Hindlimb muscle (tissue), 1 donor: Measurements from ENCODE around the gene GTF3C5. TPM values are rescaled to one million over a fixed set of nuclear protein-coding genes. Genes with fewer than 3 reads are reported as not detected.
"Not testable (repeated sequence)": the region's sequence is repeated elsewhere in the genome, so short reads cannot be mapped to it uniquely, and the experiment has no call there.

ENCODE experiments used
- DNase-seq: peaks from one replicate; pipeline ENCODE4 v3.0.0-alpha.2; 2013
- polyA plus RNA-seq: library from polyadenylated mRNA; unstranded; fragments of 120-200 nt; gene quantifications from one replicate; pipeline ENCODE4 v1.2.1, GENCODE V29; 2013; ENCODE audit not compliant: insufficient read length

Gene GTF3C5
- polyA plus RNA-seq, 1 donor, result 58.8 TPM

GRCh38 chr9:133094351-133094750, 63.6 kb downstream of the GTF3C5 start:
- not testable (repeated sequence) for DNase-seq

DNA sequence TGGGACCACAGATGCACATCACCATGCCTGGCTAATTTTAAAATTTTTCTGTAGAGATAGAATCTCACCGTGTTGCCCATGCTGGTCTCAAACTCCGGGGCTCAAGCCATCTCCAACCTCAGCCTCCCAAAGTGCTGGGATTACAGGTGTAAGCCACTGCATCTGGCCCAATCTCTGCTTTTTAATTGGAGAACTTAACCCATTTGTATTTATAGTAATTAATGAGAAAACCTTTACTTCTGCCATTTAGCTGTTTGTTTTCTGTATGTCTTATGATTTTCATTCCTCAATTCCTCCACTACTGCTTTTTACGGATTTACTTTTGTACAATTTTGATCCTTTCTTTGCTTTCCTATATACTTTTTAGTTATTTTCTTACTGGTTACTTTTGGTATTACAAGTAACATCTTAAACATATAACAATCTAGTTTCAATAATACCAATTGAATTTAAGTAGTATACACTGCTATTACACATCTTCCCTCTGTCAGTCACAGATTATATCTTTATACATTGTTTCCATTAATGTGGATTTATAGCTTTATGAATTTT, 64.1 kb downstream of the GTF3C5 start:
- no peak for DNase-seq

DNA sequence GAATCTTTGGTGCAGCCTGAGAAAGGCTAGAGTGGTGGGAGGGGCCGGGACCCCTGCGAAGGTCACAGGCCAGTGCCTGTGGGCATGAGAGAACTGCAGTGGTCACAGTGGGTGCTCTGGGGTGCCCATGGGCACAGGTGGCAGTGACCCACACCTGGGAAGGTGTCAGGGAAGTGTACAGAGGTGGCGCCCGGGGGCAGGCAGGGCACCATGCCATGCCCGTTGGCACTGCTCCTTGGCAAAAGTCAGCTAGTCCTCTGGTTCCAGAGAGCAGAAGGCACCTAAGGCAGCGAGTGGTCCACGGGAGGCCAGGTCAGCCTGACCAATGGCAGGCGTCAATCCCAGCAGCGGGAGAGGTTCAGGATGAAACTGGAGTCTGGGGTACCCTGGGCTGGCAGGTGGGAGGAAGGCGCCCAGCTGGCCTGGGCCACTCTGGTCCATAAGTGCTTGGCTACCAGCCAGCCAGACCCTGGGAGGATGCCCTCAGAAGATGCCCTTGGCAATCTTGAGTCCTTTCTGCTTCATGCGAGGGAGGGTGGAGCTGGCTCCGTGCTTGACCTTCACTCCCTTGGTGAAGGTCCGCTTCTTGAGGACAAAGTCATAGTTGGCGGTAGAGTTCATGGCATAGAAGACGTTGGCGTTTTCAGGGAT, 67.4 kb downstream of the GTF3C5 start:
- no peak for DNase-seq

DNA sequence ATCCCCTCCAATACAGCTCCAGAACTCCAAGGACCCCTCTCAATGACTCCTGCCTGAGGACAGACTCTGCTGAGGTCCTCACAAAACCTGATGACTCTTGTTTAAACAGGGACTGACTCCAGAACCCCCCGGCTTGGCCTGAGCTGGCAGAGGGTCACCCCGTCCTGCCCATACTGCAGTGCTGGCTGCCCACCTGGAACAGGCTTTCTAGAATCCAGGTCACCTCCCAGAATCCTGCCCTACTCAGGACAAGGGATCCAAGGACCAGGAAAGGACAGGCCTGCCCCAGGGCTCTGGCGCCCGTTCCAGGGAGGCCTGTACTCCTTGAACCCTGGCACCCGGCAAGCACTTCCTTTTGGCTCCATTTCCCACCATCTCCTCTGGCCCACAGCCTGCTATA, 68.1 kb downstream of the GTF3C5 start:
- DNase-seq, result no peak

GRCh38 chr9:133099726-133100505, 69.1 kb downstream of the GTF3C5 start:
- no peak for DNase-seq

- DNase-seq, result no peak
These were observed 69.9 kb downstream of the GTF3C5 start for GRCh38 chr9:133100506-133101355.

- no peak for DNase-seq
These were observed 70.8 kb downstream of the GTF3C5 start for GRCh38 chr9:133101356-133102189.

DNA sequence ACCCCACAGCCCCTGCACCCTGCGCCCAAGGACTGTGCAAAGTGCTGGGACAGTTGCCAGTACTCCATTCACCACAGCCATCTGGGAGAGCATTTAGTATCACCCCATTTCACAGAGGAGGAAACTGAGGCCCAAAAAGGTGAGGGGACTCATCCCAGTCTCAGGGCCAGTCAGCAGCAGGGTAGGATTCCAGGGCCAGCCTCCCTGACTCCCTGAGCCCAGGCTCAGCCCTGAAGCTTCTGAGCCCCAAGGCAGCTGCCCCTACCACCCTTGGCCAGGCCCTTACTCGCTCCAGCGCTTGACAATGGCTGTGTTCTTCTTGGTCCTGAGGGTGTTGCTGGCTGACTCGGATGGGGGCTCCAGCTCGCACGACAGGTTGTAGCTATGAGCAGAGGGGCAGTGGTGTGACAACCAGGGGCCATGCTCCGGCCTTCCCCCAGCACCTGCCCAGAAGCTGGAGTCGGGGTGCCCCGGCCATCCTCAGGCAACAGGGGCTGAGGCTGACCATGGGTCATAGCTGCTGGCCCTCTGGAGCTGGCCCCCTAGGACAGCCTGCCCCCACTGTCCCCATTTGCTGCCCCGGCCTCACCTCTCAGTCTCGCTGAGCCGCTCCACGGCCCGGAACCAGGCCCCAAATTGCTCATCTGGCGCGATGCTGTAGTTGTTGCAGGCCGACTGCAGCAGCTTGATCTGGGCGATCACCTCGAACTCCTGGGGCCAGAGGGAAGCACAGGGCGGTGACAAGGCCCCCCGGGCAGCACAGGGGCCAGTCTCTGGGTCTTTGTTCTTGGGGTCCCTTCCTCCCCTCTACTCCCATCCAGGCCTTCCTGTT, 71.6 kb downstream of the GTF3C5 start:
- DNase-seq, result no peak

DNA sequence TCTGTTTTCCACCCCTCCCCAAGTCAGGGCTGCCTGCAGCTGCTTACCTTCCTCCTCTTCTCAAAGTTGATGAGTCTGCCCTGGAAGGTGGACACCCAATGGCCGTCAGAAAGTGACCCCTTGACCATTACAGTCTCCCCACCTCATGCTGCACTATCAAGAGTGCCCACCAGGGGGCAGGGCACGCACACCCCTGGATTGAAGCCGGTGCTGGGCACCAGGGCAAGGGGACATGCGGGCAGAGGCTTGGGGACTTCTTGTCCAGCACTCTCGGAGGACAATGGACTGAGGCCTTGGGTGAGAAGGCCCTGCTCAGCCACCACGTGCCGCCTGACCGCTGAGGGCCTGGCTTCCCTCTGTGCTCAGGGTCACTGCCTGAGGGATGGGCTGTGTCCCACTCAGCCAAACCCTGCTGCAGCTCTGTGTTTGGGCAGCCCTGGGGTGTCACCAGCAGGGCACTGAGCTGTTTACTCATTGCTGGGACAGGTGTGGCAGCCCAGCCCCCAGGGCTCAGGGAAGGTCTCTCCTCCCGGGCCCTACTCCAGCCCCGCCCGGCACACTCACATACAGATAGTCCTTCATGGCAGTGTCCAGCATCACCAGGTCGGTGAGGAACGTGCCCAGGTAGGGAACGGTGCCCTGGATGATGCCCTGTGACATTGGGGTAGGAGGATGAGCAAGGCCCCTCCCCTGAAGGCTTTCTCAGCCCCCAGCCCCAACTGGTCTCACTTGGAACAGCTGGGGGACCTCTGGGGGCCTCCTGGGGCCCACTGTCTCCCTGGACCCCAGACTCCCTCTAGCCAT, 72.6 kb downstream of the GTF3C5 start:
- DNase-seq, result no peak

DNA sequence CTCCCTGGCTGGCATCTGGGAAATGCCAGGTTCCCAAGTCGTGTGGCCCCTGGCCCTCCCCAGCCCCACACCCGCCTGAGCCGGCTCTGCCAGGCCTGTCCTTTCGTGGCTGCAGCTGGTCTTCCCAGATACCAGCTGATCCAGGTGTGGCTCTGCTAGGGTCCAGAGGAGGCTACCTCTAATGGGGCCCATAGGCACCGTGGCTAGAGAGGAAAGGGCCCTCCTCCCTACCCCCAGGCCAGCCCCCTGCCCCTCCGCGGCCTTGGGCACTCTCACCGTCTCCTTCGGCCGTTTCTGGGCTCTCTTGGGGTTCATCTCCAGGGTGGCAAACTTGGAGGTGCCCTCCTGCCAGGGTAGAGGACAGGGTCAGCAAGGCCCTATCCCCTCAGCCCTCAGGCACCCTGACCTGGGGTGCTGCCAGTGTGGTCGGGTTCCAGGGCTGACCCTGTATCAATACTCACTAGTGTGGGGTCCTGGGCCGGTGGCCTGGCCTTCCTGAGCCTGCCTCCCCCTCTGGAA, 73.2 kb downstream of the GTF3C5 start:
- DNase-seq, result no peak

DNA sequence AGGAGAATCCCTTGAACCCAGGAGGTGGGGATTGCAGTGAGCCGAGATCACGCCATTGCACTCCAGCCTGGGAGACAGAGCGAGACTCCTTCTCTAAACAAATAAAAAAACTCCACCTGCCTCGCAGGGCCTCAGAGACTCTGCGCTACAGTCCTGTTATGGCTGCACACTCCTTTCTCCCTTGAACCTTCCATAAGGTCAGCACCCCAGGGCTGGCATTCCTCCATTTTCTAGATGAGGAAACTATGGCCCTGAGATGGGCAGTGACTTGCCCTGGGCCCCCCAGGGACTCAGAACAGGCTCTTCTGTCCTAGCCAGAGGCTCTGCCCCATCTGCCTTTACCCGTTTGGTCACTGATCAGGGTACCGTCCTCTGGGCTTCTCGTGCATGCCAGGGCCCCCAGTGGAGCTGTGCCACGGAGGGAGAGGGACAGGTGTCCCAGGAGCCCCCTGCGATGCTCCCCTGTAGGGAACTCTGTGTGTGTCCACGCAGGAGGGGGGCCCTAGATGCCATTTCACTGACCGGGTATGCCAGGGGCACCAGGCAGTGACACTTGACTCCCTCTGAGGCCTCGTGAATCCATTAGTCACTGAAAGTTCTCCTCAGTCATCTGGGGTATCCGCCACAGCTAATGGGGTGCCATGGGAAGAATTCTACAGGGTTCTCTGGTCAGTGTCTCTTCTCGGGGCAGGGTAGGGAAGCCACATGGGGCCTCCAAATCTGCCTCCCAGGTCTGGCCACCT, 74.1 kb downstream of the GTF3C5 start:
- no peak for DNase-seq

GRCh38 chr9:133105461-133105770, 74.6 kb downstream of the GTF3C5 start:
- no peak for DNase-seq

DNA sequence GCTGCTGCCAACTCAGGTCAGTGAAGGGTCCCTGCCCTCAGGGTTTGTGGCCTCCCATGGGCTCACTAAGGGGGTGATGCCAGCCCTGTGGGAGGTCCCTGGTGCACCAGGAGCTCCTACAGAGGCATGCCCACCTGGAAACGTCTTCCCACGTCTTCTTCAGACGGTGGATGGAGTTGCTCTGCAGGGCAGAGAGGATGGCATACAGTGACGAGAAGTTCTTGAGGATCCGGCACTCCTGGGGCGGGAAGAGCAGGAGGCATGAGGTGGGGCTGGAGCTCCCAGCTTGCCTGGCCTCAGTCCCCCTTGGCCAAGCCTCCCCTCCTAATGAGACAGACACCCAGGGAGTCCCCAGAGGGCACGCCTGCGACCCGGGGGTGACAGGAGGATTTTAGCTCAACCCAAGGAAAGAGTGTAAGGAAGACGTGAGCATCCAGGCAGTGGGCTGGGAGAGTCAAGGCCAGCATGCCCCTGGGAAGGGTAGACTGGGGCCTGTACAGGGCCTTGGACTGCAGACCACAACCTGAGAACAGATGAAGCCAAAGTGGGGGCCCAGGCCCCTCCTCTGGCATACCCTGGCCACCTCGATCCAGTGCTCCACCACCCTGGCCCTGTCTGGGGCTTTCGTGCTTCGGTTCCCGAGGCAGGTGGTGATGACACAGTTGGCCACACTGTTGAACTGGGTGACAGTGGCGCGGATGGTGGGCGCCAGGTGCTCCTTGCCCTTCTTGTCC, 75.9 kb downstream of the GTF3C5 start:
- DNase-seq, result no peak

- DNase-seq, result no peak
These were observed 76.5 kb downstream of the GTF3C5 start for GRCh38 chr9:133107245-133107722.
